Lower leg skin (tissue), 3 donors: ENCODE measurements around the gene MAML1.

ENCODE experiments used
- POLR2A ChIP-seq, 2 donors: fragments of 450-650 bp; IDR thresholded peaks; one replicate each; pipeline ENCODE4 v1.6.1; 2016 to 2017; ENCODE audit warnings: antibody characterized with exemption in 2 of 2, mild to moderate bottlenecking in 1 of 2, moderate library complexity in 1 of 2
- TF ChIP-seq, protein P1 (sequence below), 3 donors: fragments of 450-650 bp; IDR thresholded peaks; one replicate each; pipeline ENCODE4 v1.5.1; 2016; ENCODE audit warnings: antibody characterized with exemption in 3 of 3, mild to moderate bottlenecking in 3 of 3, moderate library complexity in 2 of 3

DNA sequence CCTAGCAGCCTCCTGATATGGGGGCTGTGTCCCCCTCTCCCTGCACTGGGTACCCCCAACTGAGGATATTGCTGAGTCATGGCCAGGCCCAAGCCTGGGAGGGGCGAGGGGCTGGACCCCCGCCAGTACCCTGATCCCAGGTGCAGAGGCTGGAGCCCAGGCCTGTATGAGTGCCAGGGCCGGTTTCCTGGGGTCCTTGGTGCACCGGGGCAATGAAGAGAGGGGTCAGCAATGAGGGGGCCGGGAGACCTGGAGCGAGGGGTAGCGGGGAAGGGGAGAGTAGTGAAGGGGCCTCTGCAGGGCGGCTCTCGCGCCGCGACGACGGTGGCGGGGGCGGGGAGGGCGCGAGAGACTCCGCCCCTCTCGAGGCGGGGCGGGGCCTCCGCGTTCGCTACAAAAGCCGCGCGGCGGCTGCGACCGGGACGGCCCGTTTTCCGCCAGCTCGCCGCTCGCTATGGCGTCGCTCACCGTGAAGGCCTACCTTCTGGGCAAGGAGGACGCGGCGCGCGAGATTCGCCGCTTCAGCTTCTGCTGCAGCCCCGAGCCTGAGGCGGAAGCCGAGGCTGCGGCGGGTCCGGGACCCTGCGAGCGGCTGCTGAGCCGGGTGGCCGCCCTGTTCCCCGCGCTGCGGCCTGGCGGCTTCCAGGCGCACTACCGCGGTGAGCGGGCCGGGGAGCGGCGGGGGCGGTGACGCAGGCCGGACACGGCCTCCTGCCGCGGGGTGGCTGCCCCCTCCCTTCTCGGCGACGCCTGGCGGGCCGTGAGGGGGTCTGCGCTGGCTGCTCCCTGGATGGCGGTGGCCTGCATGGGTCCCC lies 88.1 kb downstream of the MAML1 start, which contains the start of gene SQSTM1:
- peak in 1 of 2 donors; percentile 94 for TF ChIP-seq POLR2A (IDR thresholded peaks at IDR 0.05)
- TF ChIP-seq, protein P1, sequence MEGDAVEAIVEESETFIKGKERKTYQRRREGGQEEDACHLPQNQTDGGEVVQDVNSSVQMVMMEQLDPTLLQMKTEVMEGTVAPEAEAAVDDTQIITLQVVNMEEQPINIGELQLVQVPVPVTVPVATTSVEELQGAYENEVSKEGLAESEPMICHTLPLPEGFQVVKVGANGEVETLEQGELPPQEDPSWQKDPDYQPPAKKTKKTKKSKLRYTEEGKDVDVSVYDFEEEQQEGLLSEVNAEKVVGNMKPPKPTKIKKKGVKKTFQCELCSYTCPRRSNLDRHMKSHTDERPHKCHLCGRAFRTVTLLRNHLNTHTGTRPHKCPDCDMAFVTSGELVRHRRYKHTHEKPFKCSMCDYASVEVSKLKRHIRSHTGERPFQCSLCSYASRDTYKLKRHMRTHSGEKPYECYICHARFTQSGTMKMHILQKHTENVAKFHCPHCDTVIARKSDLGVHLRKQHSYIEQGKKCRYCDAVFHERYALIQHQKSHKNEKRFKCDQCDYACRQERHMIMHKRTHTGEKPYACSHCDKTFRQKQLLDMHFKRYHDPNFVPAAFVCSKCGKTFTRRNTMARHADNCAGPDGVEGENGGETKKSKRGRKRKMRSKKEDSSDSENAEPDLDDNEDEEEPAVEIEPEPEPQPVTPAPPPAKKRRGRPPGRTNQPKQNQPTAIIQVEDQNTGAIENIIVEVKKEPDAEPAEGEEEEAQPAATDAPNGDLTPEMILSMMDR (IDR thresholded peaks at IDR 0.05) = no peak
